ENCODE measurements around the gene OR2T1.
"Not testable (repeated sequence)": the region's sequence is repeated elsewhere in the genome, so short reads cannot be mapped to it uniquely, and the experiment has no call there.

OR2T1 gene, protein sequence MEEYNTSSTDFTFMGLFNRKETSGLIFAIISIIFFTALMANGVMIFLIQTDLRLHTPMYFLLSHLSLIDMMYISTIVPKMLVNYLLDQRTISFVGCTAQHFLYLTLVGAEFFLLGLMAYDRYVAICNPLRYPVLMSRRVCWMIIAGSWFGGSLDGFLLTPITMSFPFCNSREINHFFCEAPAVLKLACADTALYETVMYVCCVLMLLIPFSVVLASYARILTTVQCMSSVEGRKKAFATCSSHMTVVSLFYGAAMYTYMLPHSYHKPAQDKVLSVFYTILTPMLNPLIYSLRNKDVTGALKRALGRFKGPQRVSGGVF

DNA sequence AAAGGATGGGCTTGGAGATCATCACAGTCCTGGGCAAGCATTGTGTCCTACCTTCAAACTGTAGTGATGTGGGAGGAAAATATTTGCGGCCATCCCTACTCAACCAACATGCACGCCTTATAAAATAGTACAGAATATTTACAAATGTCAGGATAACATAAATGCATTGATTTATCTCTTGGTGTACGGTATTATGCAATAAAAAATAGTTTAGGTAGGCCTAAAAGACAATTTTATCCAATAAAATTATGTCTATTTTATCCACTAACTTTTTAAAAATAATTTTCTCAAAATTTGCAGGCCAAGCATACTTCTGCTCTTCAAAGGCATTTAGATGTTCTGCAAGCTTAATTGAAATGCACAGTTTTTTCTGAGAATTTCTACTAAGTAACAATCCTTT lies at the start of gene OR2T1:
Gene OR2T1, plus strand, starts transcription at position 301 of the 400 bp plus-strand sequence. CDS start 3,100 bp downstream, outside the sequence.
- DNase-seq: no peak

DNA sequence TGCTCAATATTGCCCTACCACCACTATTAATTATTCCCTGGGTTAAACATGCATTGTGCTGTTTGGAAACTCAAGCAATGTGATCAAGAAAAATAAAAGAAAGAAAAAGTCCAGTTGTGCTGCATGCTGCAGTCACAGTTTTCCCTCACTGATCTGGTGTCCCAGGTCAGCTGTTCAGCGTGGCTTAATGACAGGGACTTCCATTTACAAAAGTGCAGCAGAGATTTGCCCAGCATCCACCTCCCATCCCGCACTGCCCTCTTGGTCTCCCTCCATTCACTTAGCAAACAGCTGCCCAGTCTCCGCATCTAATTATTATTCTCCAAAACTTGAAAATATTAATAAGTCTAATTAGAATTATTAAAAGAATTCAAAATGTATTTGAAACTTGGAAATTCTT lies 43.4 kb upstream of the OR2T1 start:
- no peak for DNase-seq

DNA sequence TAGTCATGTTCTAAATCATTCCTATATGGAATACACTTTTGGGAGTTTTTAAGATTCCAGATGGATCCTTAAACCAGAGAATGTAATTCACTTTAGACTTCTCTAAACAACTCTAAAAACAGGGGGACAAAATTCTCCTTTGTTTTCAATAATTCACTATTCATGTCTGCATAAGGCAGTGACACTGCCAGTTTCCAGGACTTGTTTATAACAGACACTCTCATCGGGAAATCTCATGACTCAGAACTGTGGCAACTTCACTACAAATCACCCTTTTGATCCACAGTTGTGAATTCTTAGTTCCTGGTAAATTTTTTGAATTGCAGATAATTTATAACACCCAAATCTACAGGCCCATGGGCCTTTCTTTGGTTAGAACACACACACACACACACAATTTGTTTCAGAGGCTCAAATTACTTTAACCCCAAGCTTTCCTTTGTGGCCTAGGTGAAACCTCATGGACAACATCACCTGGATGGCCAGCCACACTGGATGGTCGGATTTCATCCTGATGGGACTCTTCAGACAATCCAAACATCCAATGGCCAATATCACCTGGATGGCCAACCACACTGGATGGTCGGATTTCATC lies 41.6 kb upstream of the OR2T1 start, which contains the start of gene OR2T4:
Gene OR2T4, plus strand, starts transcription at position 545 of the 595 bp plus-strand sequence. Its CDS starts 0 bp downstream, at position 545.
- no peak for DNase-seq

DNA sequence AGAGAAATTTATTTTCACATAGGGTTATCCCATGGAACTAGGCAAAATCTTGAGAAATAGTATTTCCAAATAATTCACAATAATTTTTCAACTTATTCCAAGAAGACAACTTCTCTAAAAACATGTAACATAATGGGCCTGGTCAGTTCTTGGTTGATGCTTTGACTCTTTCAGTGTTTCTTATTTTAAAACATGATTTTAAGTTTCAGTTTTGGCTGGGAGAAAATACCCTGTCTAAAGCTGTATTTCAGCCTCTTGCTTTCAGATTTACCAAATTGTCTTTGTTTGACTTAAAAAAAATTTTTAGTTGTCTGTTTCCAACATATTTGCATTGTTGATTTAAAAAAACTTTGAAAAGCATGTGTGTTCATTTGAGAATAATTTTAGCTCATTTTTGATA lies 36.2 kb upstream of the OR2T1 start:
- DNase-seq: no peak

DNA sequence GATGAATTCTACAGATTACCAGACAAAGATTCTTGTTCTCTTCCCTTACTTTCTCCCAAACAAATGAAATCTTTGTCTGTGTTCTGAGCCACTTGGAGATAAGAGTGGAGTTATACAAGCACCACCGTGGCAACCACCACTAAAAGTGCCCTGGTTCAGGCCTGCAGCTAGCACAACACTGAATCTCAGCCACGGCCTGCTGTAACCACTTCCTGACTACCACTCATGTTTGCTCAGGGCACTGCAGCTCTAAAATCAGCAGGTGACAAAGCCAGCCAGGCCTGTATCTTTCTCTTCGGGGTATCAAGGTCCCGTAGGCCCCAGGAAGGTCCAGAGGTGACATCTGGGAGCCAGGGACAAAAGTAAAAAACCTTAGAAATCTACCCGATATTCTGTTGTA lies 30.5 kb upstream of the OR2T1 start:
- DNase-seq: no peak

DNA sequence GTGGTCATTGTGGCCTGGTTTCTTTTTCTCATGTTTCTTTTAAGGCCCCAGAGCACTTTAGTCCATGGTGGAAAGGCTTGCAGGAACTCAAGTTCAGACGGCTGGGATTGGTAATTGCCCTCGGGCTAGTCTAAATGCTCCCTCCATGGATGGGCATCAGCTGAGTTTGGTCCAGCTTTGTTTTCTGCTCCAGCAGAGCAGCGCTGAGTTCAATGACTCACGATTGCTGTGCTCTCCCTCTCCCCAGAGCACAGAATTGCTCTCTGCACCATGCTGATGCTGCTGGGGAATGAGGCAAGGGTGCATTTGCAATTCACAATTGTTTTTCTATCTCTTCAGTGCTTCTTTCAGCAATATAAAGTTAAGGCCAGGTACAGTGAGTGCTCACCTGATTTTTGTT lies 29.1 kb upstream of the OR2T1 start:
- DNase-seq: no peak

DNA sequence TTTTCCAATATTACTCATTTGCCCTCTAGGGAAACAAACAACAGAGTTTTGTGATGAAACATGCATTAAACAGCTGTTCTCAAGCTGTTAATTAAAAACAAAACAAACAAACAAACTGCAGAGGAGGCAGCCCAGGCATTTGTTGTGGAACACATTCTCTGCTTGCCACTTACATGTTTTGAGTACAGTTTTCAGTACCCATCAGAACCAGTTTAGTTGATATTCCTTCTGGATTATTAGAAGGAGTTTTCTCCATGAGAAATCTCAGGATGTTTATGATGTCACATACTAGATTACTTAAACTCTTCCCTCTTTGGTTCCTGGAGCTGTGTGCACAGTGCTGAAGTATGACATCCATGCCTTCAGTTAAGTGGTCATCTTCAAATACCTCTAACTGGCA lies 27.4 kb upstream of the OR2T1 start, which contains the start of gene OR2T6:
Gene OR2T6, plus strand, starts transcription at position 301 of the 400 bp plus-strand sequence. CDS start 11,863 bp downstream, outside the sequence.
- no peak for DNase-seq

DNA sequence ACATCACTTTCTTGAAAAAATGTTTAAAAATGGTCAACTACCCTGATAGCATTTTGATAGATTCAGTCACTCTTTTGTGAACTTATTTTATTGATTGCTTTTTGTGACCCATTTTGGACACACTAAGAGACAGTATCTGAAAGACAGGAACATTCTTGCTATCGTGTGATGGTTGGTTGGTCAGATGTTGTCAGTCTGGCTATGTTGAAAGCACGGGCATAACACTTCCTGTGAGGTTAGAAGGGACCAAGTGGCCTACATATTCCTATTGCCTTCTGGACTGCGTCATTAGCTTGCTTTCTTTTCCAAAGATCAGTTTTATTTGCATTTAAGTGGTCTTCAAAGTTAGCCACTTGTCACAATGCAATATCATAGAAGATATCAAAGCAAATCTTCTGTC lies 25.9 kb upstream of the OR2T1 start:
- DNase-seq: no peak

DNA sequence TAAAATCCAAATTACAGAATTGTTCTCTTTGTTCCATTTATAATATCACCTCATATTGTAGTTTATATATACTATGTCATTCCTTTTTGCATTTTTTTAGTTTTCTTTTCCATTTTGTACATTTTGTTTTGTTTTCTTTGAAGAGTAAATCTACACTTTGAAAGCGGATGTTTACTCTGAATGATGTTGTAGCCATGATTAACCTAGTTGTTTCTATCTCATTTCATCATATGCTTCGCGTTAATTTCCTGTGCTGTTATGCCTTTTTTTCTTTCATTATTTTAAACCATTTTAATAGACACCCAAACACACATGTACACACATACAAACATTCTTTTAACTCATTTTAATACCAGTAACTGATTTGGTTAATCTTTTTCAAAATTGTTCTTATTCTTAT lies 22.0 kb upstream of the OR2T1 start:
- DNase-seq: no peak

DNA sequence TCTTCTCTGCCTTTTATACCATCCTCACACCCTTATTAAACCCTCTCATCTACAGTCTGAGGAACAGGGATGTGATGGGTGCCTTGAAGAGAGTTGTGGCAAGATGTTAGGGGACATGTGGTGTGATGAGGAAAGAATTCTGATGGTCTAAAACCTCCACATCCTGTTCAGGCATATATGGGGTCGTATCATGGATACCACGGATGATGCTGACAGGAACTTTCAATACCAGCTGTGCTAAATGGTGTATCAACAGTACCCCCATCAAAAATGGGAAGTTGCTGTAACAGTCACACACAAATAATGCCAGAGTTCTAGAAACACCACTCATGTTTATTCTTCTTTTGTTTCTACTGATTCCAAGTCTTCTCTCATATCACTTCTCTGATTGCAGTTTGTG lies 14.4 kb upstream of the OR2T1 start:
- DNase-seq: no peak

DNA sequence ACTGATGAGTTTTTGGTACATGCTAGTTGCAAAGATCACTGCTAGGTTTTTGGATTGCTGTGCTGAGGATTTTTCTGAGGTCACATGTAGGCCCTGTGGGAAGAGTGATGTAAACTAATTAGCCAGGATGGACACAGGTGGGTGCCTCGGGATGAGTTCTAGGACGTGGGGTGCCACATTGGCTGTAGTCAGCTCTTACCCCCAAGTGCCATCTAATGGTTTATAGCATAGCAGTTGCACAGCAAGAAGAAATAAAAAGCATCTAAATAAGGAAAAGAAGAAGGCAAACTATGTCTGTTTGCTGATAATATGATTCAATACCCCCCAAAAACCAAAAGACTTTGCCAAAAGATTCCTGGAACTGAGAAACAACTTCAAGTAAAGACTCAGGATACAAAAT lies 9.8 kb upstream of the OR2T1 start:
- DNase-seq: no peak

DNA sequence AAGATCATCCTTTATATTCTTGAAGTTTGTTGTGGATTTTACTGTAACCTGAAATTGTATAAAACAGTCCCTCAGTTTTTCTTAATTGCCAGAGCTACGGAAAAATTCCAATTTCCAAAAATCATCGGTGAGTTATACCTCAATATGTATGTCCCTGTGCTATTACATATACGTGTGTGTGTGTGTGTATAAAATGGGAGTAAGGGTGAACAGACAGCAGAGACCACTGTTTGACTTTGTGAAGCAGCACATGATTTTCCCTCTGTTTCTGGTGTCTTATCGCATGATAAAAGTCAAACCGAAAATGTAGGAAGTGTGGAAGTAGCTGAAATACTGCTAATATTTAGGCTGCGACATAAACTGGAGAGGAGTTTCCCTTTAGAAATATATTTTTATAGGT lies 1.2 kb downstream of the OR2T1 start:
- DNase-seq: no peak

DNA sequence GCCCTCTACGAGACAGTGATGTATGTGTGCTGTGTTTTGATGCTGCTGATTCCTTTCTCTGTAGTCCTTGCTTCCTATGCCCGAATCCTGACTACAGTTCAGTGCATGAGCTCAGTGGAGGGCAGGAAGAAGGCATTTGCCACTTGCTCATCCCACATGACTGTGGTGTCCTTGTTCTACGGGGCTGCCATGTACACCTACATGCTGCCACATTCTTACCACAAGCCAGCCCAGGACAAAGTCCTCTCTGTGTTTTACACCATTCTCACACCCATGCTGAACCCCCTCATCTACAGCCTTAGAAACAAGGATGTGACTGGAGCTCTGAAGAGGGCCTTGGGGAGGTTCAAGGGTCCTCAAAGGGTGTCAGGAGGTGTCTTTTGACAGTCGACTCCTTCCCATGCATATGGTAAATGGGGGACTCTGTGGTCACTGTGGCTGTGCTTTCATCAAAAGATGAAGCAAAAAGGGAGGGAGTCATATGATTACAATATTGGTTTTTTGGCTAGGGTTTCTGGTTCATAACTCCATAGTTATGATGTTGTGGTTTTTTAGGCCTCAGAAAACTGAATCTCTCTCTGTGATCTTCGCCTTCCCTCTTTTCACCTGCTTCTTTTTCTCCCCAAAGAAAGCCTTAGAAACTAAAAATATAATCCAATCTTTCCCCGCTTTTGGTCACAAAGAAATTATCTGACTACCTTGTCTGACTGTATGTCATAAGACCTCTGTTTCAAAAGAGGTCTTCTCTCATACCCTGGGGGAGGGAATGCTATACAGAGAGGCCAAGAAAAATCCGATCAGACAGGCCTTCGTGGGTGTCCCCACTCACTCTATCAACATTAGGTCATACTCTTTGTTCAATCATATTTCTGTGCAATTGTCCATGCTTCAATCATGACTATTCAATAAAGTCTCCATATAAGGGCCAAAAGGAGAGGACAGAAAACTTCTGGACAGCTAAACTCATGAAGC lies 4.2 kb downstream of the OR2T1 start:
- no peak for DNase-seq

DNA sequence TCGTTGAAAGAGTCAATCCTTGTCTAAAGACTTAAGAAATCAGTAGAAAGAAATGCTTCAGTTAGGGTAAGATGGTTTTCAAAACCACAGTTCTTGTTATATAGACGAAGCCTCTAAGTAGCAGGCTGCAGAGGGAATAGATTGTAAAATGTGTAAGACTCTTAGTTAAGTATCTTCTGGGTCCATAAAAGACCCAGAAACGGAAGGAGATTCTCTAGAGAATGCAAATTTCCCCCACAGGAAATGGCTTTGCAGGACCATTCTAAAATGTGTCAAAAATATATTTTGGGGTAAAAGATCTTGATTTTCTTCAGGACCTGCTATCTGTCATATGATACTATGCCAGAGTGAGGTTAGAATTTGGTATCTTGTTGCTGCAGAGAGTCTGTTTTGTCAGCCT lies 13.4 kb downstream of the OR2T1 start:
- no peak for DNase-seq

DNA sequence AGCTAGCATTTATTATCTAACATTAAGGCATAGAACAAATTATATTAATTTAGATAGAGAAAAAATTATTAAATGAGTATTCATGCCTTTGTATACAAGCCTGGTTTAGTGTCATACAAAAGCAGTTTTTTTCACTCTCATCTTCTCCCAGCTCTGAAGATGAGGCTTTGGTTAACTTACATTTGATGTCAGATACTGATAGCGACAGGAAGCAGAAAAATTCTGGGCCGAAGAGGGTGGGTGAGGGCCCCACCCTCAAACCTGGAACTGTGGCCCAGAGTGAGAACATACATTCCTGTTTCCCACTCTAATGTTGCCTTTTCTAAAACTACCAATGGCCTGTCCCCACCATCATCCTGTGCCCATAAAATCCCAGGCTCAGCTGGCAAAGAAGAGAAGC lies 15.0 kb downstream of the OR2T1 start:
- no peak for DNase-seq

DNA sequence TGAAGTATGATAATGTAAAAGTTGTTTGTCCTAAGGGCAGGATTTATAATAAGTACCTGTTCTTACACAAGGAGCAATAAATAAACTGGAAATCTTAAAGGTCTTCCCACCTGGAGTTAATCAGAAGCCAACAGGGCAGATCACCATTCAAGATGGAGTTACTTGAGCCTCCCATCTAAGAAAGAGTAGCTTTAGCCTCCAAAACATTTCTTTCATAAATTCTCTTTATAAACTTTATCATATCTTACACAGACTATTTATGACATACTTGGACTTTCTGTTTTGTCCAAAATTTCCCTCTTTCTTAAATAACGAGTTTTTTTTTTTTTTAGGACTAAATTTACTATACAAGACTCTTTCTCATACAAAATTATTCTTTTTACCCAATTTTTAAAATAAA lies 18.5 kb downstream of the OR2T1 start:
- no peak for DNase-seq

DNA sequence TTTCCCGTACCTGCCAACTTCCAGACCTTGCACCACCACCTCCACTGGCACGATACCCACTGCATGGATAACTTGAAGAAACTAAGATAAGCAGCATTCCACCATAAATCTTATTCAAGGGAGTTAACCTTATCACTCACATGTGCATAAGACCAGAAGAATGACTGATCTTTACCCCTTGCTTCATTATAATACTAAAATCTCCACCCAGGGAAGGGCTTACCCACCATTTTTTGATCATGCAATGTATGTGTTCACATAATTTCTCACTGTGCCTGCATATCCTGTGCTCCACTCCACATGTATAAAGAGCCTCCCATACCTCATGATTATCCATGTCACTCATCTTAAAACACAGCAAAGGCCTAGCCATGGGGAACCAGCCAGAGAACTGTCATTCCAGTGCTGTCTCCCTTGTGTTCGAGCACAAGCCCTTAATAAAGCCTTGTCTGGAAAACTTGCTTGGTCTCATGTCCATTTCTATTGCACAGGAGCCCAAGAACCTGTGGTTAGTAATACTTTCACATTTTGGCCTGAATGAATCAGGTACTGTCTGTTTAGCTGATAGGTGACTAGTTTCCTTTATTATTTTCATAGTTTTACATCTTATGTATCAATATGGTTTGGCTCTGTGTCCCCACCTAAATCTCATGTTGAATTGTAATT lies 24.8 kb downstream of the OR2T1 start:
- DNase-seq: not testable (repeated sequence)

DNA sequence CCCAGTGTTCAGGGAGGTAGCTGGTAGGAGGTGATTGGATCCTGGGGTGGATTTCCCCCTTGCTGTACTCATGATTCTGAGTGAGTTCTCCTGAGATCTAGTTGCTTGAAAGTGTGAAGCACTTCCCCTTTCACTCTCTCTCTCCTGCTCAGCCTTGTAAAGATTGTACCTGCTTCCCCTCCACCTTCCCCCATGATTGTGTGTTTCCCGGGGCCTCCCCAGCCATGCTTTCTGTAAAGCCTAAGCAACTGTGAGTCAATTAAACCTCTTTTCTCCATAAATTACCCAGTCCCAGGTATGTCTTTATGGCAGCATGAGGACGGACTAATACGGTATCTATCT lies 25.3 kb downstream of the OR2T1 start:
- DNase-seq: not testable (repeated sequence)

DNA sequence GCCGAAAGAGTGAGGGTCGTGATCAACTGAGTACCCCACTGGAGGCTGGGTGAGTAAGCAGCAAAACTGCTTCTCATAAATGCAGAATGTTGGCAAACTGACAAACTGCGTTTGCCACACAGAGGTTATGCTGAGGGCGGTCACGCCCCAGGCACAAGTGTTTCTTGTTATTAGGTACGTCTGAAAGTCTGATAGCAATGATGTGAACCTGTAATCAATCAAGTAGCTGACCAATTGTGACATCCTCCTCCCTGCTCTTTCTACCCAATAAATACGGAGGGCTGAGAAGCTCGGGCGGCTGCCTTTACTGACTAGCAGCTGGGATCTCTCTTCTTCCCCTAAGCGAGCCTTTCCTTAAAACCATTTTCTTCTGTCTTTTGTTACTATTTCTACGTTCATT lies 28.8 kb downstream of the OR2T1 start:
- DNase-seq: not testable (repeated sequence)

DNA sequence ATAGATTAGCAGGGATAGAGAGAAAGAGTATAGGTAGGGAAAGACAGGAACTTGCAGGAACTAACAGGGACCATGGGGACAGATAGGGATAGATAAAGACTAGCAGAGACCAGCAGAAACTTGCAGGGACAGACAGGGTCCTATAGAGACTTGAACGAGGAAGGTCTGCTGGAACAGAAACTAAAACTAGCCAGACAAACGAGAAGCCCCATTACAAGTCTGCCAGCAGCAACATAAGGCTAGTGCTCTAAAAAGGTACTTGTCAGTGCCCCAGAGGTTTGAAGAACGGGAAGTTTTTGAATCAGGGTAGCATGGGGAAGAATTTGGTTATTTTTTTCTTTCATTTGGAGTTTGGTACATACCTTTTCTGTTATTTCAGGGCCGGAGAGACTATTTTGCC lies 29.4 kb downstream of the OR2T1 start:
- DNase-seq: not testable (repeated sequence)

DNA sequence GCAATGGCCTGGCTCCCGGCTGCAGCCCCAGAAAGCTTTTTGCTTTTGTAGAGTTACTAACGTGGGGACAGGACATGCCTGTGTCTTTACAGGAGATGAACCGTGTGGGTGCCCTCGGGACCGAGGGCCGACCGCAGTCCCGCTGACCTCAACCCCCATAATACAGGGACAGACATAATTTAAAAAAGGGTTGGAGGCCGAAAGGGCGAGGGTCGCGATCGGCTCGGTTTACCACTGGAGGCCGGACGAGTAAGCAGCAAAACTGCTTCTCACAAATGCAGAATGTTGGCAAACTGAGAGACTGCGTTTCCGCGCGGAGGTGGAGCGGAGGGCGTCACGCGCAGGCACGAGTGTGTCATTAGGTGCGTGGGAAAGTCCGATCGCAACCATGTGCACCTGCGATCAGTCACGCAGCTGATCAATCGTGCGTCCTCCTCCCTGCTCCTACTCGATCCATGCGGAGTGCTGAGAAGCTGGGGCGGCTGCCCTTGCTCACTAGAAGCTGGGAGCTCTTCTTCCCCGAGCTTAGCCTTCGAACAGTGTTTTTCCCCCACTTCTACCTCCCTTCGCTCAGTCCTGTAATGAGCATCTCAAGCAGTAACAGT lies 31.1 kb downstream of the OR2T1 start:
- not testable (repeated sequence) for DNase-seq

DNA sequence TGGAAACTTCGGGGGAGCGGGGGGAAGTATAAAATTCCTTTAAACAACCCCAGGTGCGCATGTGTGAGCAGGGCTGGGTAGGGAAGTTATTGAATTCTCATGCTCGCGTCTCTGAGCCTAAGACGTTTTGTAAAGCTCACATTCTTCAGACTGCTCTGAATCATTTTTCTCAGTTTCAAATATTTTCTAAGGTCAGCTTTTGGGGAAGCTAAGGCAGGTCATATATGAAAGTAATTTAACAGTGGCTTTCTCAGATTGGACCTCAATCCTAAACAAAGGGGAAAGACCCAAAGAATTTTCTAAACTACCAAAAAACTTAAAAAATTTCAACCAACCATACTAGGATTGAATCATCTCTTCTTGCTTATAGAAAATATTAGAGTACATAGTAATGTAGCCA lies 32.1 kb downstream of the OR2T1 start:
- not testable (repeated sequence) for DNase-seq

Measured in NCI-H2171 (cell line).